Endothelial cell of umbilical vein (primary cell): ENCODE results near the gene UTP18.

Experiments
- CTCF ChIP-seq, 2 donors: IDR thresholded peaks; 1 replicate in 1 of 2; 2 replicates in 1 of 2; pipeline ENCODE4 v1.5.1; 2011; ENCODE audit warnings: low read length in 2 of 2, mild to moderate bottlenecking in 2 of 2, moderate library complexity in 2 of 2, control low read depth in 1 of 2, inconsistent platforms in 1 of 2, low read depth in 1 of 2; ENCODE audit not compliant: insufficient read depth in 1 of 2; ENCODE audit errors: extremely low read depth in 1 of 2
- EZH2 ChIP-seq: IDR thresholded peaks from 2 replicates; pipeline ENCODE4 v1.6.1; 2012; ENCODE audit warnings: borderline replicate concordance, low read depth, mild to moderate bottlenecking, moderate library complexity, low read length, inconsistent platforms; ENCODE audit not compliant: severe bottlenecking
- FOS ChIP-seq: IDR thresholded peaks from 2 replicates; pipeline ENCODE4 v1.6.1; 2011; ENCODE audit warnings: mild to moderate bottlenecking, low read length, moderate library complexity, borderline replicate concordance; ENCODE audit not compliant: insufficient read depth
- JUN ChIP-seq: IDR thresholded peaks from 2 replicates; pipeline ENCODE4 v1.6.1; 2011; ENCODE audit warnings: borderline replicate concordance, low read depth; ENCODE audit not compliant: insufficient read length, insufficient read depth
- MAX ChIP-seq: IDR thresholded peaks from 2 replicates; pipeline ENCODE4 v1.6.1; 2011; ENCODE audit not compliant: insufficient read depth, insufficient read length
- MYC ChIP-seq: IDR thresholded peaks from one replicate; pipeline ENCODE4 v1.6.1; 2011; ENCODE audit warnings: mild to moderate bottlenecking, low read depth, low read length
- POLR2A ChIP-seq: IDR thresholded peaks from 2 replicates; pipeline ENCODE4 v1.6.1; 2012; ENCODE audit warnings: low read depth, mild to moderate bottlenecking, control low read depth, low read length
- POLR2AphosphoS5 ChIP-seq: IDR thresholded peaks from 2 replicates; pipeline ENCODE4 v1.6.1; 2012; ENCODE audit warnings: low read depth, mild to moderate bottlenecking, control low read depth, low read length, moderate library complexity; ENCODE audit not compliant: insufficient read depth

GRCh38 chr17:51251010-51251409 lies 9.3 kb upstream of the UTP18 start:
- no peak for TF ChIP-seq CTCF (IDR thresholded peaks at IDR 0.05; ENCODE audit: extremely low read depth in 1 of 2, insufficient read depth in 1 of 2, low read depth in 1 of 2, low read length in 2 of 2)
- no peak for TF ChIP-seq MYC
- no peak for TF ChIP-seq POLR2A
- TF ChIP-seq JUN, result peak; percentile 20
- no peak for TF ChIP-seq MAX
- no peak for TF ChIP-seq EZH2
- no peak for TF ChIP-seq POLR2AphosphoS5
- peak; percentile 51 for TF ChIP-seq FOS
